LNCAP (cell line): ENCODE measurements around the gene SCLT1.

Experiments
- CTCF ChIP-seq: fragments of 450-650 bp; IDR thresholded peaks from 2 replicates; pipeline ENCODE4 v1.5.1; 2017; ENCODE audit warnings: mild to moderate bottlenecking

The SCLT1 gene

GRCh38 chr4:129113919-129114318, 20.6 kb upstream of the SCLT1 start:
- TF ChIP-seq CTCF: no peak

GRCh38 chr4:129113434-129113833, 20.1 kb upstream of the SCLT1 start:
- TF ChIP-seq CTCF: no peak

- no peak for TF ChIP-seq CTCF
Measured at GRCh38 chr4:129111919-129112318, 18.6 kb upstream of the SCLT1 start.

- TF ChIP-seq CTCF: no peak
Measured at GRCh38 chr4:129110931-129111330, 17.6 kb upstream of the SCLT1 start.

- no peak for TF ChIP-seq CTCF
Measured at GRCh38 chr4:129109965-129110824, 16.9 kb upstream of the SCLT1 start.

GRCh38 chr4:129098531-129099001, 5.2 kb upstream of the SCLT1 start:
- TF ChIP-seq CTCF: no peak

- no peak for TF ChIP-seq CTCF
Measured at GRCh38 chr4:129095811-129096454, 2.6 kb upstream of the SCLT1 start, which contains the start of gene C4orf33. Gene C4orf33, plus strand, starts transcription at chr4:129096152. Its CDS starts 6,459 bp downstream, at chr4:129102611.
